IMR-90 (cell line): ENCODE data around the gene PCED1B.

Experiments used
- CTCF ChIP-seq: conservative IDR thresholded peaks from 2 replicates; pipeline ENCODE4 v1.5.1; 2012; ENCODE audit warnings: mild to moderate bottlenecking, low read depth, low read length, improper control_type of control experiment
- POLR2A ChIP-seq: IDR thresholded peaks from 2 replicates; pipeline ENCODE4 v1.6.1; 2012; ENCODE audit warnings: mild to moderate bottlenecking, low read depth, low read length
- SMC3 ChIP-seq: fragments of 150-350 bp; IDR thresholded peaks from 2 replicates; pipeline ENCODE4 v1.6.1; 2016; ENCODE audit warnings: low read depth, mild to moderate bottlenecking, antibody characterized with exemption, low read length, moderate library complexity

GRCh38 chr12:47099610-47100009 lies 20.2 kb downstream of the PCED1B start:
- no peak for TF ChIP-seq POLR2A
- no peak for TF ChIP-seq CTCF
- TF ChIP-seq SMC3, result no peak
